Endothelial cell of umbilical vein (primary cell): ENCODE measurements around the gene DCAF6. TPM values are rescaled to one million over a fixed set of nuclear protein-coding genes. Genes with fewer than 3 reads are reported as not detected.
A peak's percentile ranks its signal among the peaks of the same experiment; 100 is the strongest.

Source experiments
- BruUV-seq: library from RNA; stranded (reverse); fragments of 400-500 nt; replicated peaks from 2 replicates; lab custom pipeline; 2021; lab: Mats Ljungman, UMichigan
- CTCF ChIA-PET: fragments of 300-600, 350-600 bp; sonication (Branson Sonifier 250); formaldehyde crosslinking; loops from one replicate; lab custom pipeline; 2021; ENCODE audit warnings: antibody characterized with exemption, inconsistent platforms; lab: Charles Lee
- POLR2A ChIA-PET: fragments of 300-600, 350-600 bp; sonication (Branson Sonifier 250); formaldehyde crosslinking; loops from one replicate; lab custom pipeline; 2021; ENCODE audit warnings: antibody characterized with exemption, inconsistent platforms; lab: Charles Lee
- DNase-seq: peaks from one replicate; pipeline ENCODE4 v3.0.0-alpha.2; 2011; ENCODE audit warnings: low read depth, low spot score
- FAIRE-seq: peaks from 2 replicates; lab custom pipeline; 2011; peaks lifted over from hg19 to GRCh38; lab: Jason Lieb, UNC
- H2AFZ ChIP-seq: 2 replicates; pipeline ENCODE4 v1.6.0; 2012; ENCODE audit warnings: low read depth, low read length, control low read depth, inconsistent platforms
- H3K27ac ChIP-seq: 2 replicates; pipeline ENCODE4 v1.5.1; 2011; ENCODE audit warnings: low read depth, mild to moderate bottlenecking, control low read depth, low read length, moderate library complexity; ENCODE audit not compliant: insufficient read depth
- H3K27me3 ChIP-seq, 2 experiments: 2 replicates each; pipeline versions ENCODE4 v1.6.0 to v1.6.1; 2011; ENCODE audit warnings: low read length in 2 of 2, mixed read lengths in 1 of 2; ENCODE audit not compliant: control insufficient read depth in 2 of 2, insufficient read depth in 2 of 2
- H3K36me3 ChIP-seq, 2 experiments: 2 replicates in 1 of 2; 3 replicates in 1 of 2; pipeline ENCODE4 v1.5.1; 2011; ENCODE audit warnings: low read length in 2 of 2, mild to moderate bottlenecking in 1 of 2, moderate library complexity in 1 of 2; ENCODE audit not compliant: control insufficient read depth in 2 of 2, insufficient read depth in 2 of 2; ENCODE audit errors: extremely low read depth in 1 of 2
- H3K4me1 ChIP-seq: 3 replicates; pipeline ENCODE4 v1.5.1; 2011; ENCODE audit warnings: mild to moderate bottlenecking, low read length; ENCODE audit not compliant: control insufficient read depth, insufficient read depth; ENCODE audit errors: extremely low read depth
- H3K4me2 ChIP-seq: 2 replicates; pipeline ENCODE4 v1.6.1; 2011; ENCODE audit warnings: low read length, control low read depth, mixed read lengths; ENCODE audit not compliant: insufficient read depth
- H3K4me3 ChIP-seq, 3 experiments: fragments of 200-600 bp in 1 of 3; sonication (generic), shearing (Covaris generic) in 1 of 3; replicated peaks in 1 of 3; 2 replicates each; pipeline ENCODE4 v1.5.1; 2011 to 2016; ENCODE audit warnings: control low read depth in 3 of 3, low read length in 3 of 3, mild to moderate bottlenecking in 2 of 3, inconsistent platforms in 1 of 3, low read depth in 1 of 3, moderate library complexity in 1 of 3; ENCODE audit not compliant: insufficient read depth in 1 of 3
- H3K79me2 ChIP-seq: 2 replicates; pipeline ENCODE4 v1.6.0; 2012; ENCODE audit warnings: low read length, inconsistent platforms; ENCODE audit not compliant: control insufficient read depth, insufficient read depth
- H3K9ac ChIP-seq: replicated peaks from 2 replicates; pipeline ENCODE3; 2011; ENCODE audit warnings: low read length, control low read depth; ENCODE audit not compliant: insufficient read depth; ENCODE audit errors: extremely low read depth
- H3K9me1 ChIP-seq: replicated peaks from 3 replicates; pipeline ENCODE4 v1.6.0; 2011; ENCODE audit warnings: mild to moderate bottlenecking, low read length; ENCODE audit not compliant: control insufficient read depth, insufficient read depth; ENCODE audit errors: extremely low read depth
- H3K9me3 ChIP-seq: replicated peaks from 2 replicates; pipeline ENCODE4 v1.5.1; 2012; ENCODE audit warnings: low read length, inconsistent platforms; ENCODE audit not compliant: control insufficient read depth, insufficient read depth
- H4K20me1 ChIP-seq: replicated peaks from 2 replicates; pipeline ENCODE3; 2011; ENCODE audit warnings: mild to moderate bottlenecking, low read length; ENCODE audit not compliant: control insufficient read depth, insufficient read depth; ENCODE audit errors: extremely low read depth
- EZH2 ChIP-seq: IDR thresholded peaks from 2 replicates; pipeline ENCODE4 v1.6.1; 2012; ENCODE audit warnings: borderline replicate concordance, low read depth, mild to moderate bottlenecking, moderate library complexity, low read length, inconsistent platforms; ENCODE audit not compliant: severe bottlenecking
- FOS ChIP-seq: IDR thresholded peaks from 2 replicates; pipeline ENCODE4 v1.6.1; 2011; ENCODE audit warnings: mild to moderate bottlenecking, low read length, moderate library complexity, borderline replicate concordance; ENCODE audit not compliant: insufficient read depth
- GATA2 ChIP-seq: IDR thresholded peaks from 2 replicates; pipeline ENCODE4 v1.7.0; 2011; ENCODE audit warnings: low read depth, mild to moderate bottlenecking, moderate library complexity, mixed read lengths, low read length; ENCODE audit not compliant: insufficient read length, insufficient read depth
- MYC ChIP-seq: IDR thresholded peaks from one replicate; pipeline ENCODE4 v1.6.1; 2011; ENCODE audit warnings: mild to moderate bottlenecking, low read depth, low read length
- POLR2A ChIP-seq: IDR thresholded peaks from 2 replicates; pipeline ENCODE4 v1.6.1; 2012; ENCODE audit warnings: low read depth, mild to moderate bottlenecking, control low read depth, low read length
- POLR2AphosphoS5 ChIP-seq: IDR thresholded peaks from 2 replicates; pipeline ENCODE4 v1.6.1; 2012; ENCODE audit warnings: low read depth, mild to moderate bottlenecking, control low read depth, low read length, moderate library complexity; ENCODE audit not compliant: insufficient read depth
- dilution Hi-C: fragments of 300-500 bp; cut with MboI; formaldehyde crosslinking; loops from one replicate; pipeline ENCODE4 v1.15.0; 2019; ENCODE audit warnings: low sequenced_read_pairs; ENCODE audit not compliant: extremely low pct_ligation_motif_present
- intact Hi-C: fragments of 100-400 bp; cut with micrococcal nuclease; formaldehyde crosslinking; loops from one replicate; pipeline ENCODE4 v1.10.0; 2022
- polyA plus RNA-seq, 4 experiments: library from polyadenylated mRNA; depleted of rRNA in 3 of 4; stranded (reverse) in 3 of 4; unstranded in 1 of 4; fragments of >200 nt; gene quantifications; 2 replicates each; pipeline versions ENCODE4 v1.2.1 to v1.2.3, GENCODE V29; 2011 to 2012; ENCODE audit warnings: missing spikeins in 1 of 4
- total RNA-seq: library from RNA; stranded (reverse); gene quantifications from 2 replicates; pipeline ENCODE4 v1.2.3, GENCODE V29; 2021
- TF ChIP-seq, protein P1 (sequence below): IDR thresholded peaks from 2 replicates; pipeline ENCODE4 v1.6.1; 2011; ENCODE audit not compliant: insufficient read depth, insufficient read length
- TF ChIP-seq, protein P2 (sequence below), 2 donors: IDR thresholded peaks; 1 replicate in 1 of 2; 2 replicates in 1 of 2; pipeline ENCODE4 v1.5.1; 2011; ENCODE audit warnings: low read length in 2 of 2, mild to moderate bottlenecking in 2 of 2, moderate library complexity in 2 of 2, control low read depth in 1 of 2, inconsistent platforms in 1 of 2, low read depth in 1 of 2; ENCODE audit not compliant: insufficient read depth in 1 of 2; ENCODE audit errors: extremely low read depth in 1 of 2

The DCAF6 gene
- total and polyA plus RNA-seq, 2 donors (not counting 3 experiments of a cell fraction or from before 2014, with no cell fraction given), result 28.6 to 39.4 TPM

DNA sequence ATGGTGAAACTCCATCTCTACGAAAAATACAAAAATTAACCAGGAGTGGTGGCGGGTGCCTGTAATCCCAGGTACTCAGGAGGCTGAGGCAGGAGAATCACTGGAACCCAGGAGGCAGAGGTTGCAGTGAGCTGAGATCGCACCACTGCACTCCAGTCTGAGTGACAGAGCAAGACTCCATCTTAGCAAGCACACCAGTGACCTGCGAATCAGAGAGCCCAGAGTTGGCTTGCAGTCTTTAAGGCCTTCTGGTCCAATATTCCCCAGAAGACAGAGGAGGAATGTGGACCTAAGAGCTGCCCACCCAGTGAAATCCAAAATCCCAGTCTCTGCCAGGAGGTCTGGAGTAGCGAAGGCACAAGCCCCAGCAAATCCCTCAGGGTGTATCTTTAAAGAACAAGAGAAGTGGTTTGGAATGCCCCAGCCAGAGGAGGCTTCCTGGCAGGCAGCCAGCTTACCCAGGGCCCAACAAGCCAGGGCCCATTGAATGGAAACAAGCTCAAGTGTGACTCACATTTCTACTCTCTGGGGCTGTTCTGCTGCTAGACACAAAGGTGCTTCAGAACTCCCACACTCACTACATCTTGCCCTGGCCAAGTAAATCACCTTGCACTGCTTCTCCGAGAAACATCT, 176.3 kb downstream of the DCAF6 start:
- peak; percentile 48 for TF ChIP-seq FOS
- TF ChIP-seq POLR2A, result no peak
- H3K27ac ChIP-seq, result no peak overlapping the region
- H3K4me2 ChIP-seq, result no peak overlapping the region
- H3K79me2 ChIP-seq, result no peaks in the 10 kb centered on the region
- peaks cover 0 to 2% of the 10 kb centered on the region in 2 experiments for H3K36me3 ChIP-seq
- intact Hi-C loops, result no loop called here
- H3K27me3 ChIP-seq, result no peaks in the 10 kb centered on the region
- CTCF ChIA-PET, result interaction anchor here (1.0 to 1.9 kb wide), 5 partner anchors 9 to 123 kb away, joined by 4 to 8 read pairs (median 5); no protein-coding TSS in a partner anchor
- POLR2A ChIA-PET, result no interaction called here
- peak; percentile 88 for FAIRE-seq
- DNase-seq, result peak; percentile 73
- H2AFZ ChIP-seq, result no peak overlapping the region
- peaks cover 4% of the 10 kb centered on the region for H3K4me1 ChIP-seq
- dilution Hi-C loops, result no loop called here
- no peak overlapping the region for H3K9ac ChIP-seq
- H3K9me1 ChIP-seq, result no peaks in the 10 kb centered on the region
- no TSS peak for BruUV-seq
- H3K4me3 ChIP-seq, result no peak overlapping the region
- H3K9me3 ChIP-seq, result no peaks in the 10 kb centered on the region
- H4K20me1 ChIP-seq, result no peaks in the 10 kb centered on the region

DNA sequence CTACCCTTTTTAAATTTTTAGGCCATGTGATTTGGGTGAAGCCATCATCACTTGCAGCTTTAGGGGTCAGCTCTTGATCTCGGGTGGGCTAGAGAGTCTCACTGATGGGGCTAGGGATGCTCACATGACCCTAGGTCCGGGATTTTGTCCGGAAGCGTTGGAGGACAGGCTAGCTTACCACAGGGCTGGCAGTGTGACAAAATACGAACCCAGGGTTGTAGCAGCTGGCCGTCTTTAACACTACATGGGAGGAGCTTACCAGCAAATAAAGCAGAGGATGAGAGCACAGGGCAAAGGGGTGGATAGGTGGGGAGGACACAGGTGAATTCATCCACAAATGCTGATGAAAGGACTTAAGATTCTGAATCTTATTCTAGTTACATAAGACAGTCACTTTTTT, 178.4 kb downstream of the DCAF6 start:
- Histone ChIP-seq H3K79me2 (no peaks in the 10 kb centered on the region), H3K4me1 (peaks cover 4% of the 10 kb centered on the region), H3K9me1 (no peaks in the 10 kb centered on the region), H3K27ac (no peak overlapping the region), H3K4me3 (no peak overlapping the region), H3K36me3 (peaks cover 0 to 2% of the 10 kb centered on the region in 2 experiments), H3K4me2 (no peak overlapping the region), H4K20me1 (no peaks in the 10 kb centered on the region), H2AFZ (no peak overlapping the region), H3K9ac (no peak overlapping the region), H3K9me3 (no peaks in the 10 kb centered on the region), H3K27me3 (no peaks in the 10 kb centered on the region)
- ChIA-PET POLR2A (no interaction called here), CTCF (no interaction called here)
- FAIRE-seq (no peak), DNase-seq (no peak)
- no TSS peak for BruUV-seq
- dilution Hi-C loops, result no loop called here
- intact Hi-C loops, result no loop called here
- TF ChIP-seq EZH2 (no peak), POLR2A (no peak), GATA2 (no peak), MYC (no peak), POLR2AphosphoS5 (no peak)
- TF ChIP-seq, protein P1, sequence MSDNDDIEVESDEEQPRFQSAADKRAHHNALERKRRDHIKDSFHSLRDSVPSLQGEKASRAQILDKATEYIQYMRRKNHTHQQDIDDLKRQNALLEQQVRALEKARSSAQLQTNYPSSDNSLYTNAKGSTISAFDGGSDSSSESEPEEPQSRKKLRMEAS, result no peak
- TF ChIP-seq, protein P2, sequence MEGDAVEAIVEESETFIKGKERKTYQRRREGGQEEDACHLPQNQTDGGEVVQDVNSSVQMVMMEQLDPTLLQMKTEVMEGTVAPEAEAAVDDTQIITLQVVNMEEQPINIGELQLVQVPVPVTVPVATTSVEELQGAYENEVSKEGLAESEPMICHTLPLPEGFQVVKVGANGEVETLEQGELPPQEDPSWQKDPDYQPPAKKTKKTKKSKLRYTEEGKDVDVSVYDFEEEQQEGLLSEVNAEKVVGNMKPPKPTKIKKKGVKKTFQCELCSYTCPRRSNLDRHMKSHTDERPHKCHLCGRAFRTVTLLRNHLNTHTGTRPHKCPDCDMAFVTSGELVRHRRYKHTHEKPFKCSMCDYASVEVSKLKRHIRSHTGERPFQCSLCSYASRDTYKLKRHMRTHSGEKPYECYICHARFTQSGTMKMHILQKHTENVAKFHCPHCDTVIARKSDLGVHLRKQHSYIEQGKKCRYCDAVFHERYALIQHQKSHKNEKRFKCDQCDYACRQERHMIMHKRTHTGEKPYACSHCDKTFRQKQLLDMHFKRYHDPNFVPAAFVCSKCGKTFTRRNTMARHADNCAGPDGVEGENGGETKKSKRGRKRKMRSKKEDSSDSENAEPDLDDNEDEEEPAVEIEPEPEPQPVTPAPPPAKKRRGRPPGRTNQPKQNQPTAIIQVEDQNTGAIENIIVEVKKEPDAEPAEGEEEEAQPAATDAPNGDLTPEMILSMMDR (IDR thresholded peaks at IDR 0.05; ENCODE audit: extremely low read depth in 1 of 2, insufficient read depth in 1 of 2, low read depth in 1 of 2, low read length in 2 of 2), result no peak
